ENCODE data around the gene ERO1A.
"Not testable (repeated sequence)": the region's sequence is repeated elsewhere in the genome, so short reads cannot be mapped to it uniquely, and the experiment has no call there.

The ERO1A gene

DNA sequence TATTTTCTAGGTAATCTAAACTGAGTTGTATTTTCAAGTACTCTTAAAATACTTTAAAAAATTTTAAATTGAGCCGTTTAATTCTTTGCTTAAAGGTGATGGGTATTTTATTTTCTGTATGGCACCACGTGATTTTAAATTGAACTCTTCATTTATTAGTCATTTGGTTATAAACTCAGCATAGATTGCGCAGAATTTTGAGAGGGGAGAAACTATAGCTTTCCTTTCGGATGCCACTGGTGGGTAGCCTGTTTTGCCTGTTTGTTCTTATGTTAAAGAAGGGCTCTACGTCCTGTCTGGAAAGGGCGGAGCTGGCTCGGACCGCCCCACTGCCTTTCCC lies 34.2 kb upstream of the ERO1A start:
- Histone ChIP-seq H3K9ac (ENCODE audit: insufficient read length) (peak overlapping the region; percentile 6), H3K9me3 (ENCODE audit: low read depth, low read length) (no peaks in the 10 kb centered on the region), H3K4me3 (peak overlapping the region; percentile 89), H3K36me3 (ENCODE audit: insufficient read depth, low read length) (peaks cover 47% of the 10 kb centered on the region), H3K27ac (peak overlapping the region; percentile 30; the same call in 1 of the 2 replicates)
- DNase-seq (ENCODE audit: low read depth, low spot score), result no peak
- no peak for TF ChIP-seq FOXP2 (optimal IDR thresholded peaks at IDR 0.05; ENCODE audit: control extremely low read depth, extremely low read length, insufficient read depth)
- TF ChIP-seq EZH2 (IDR thresholded peaks at IDR 0.05), result no peak
- TF ChIP-seq POLR2AphosphoS5 (IDR thresholded peaks at IDR 0.05; ENCODE audit: borderline replicate concordance, low read depth, low read length), result no peak

DNA sequence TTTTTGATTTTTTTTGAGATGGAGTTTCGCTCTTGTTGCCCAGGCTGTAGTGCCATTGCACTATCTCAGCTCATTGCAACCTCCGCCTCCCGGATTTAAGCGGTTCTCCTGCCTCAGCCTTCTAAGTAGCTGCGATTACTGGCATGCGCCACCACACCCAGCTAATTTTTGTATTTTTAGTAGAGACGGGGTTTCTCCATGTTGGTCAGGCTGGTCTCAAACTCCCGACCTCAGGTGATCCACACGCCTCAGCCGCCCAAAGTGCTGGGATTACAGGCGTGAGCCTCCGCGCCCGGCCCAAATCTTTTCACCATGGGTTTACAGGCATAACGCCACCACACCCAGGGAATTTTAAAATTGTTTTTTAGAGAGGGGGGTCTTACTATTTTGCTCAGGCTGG lies 33.7 kb upstream of the ERO1A start:
- not testable (repeated sequence) for H3K9me3 ChIP-seq (ENCODE audit: low read depth, low read length); H3K9ac ChIP-seq (ENCODE audit: insufficient read length); DNase-seq (ENCODE audit: low read depth, low spot score); H3K4me3 ChIP-seq
- Histone ChIP-seq H3K36me3 (ENCODE audit: insufficient read depth, low read length) (peaks cover 47% of the 10 kb centered on the region), H3K27ac (peak overlapping the region; percentile 30; the same call in 1 of the 2 replicates)

DNA sequence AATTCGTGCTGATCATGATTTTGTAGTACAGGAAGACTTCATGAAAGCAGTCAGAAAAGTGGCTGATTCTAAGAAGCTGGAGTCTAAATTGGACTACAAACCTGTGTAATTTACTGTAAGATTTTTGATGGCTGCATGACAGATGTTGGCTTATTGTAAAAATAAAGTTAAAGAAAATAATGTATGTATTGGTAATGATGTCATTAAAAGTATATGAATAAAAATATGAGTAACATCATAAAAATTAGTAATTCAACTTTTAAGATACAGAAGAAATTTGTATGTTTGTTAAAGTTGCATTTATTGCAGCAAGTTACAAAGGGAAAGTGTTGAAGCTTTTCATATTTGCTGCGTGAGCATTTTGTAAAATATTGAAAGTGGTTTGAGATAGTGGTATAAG lies 32.2 kb upstream of the ERO1A start:
- not testable (repeated sequence) for DNase-seq (ENCODE audit: low read depth, low spot score); H3K4me3 ChIP-seq; H3K27ac ChIP-seq; H3K9ac ChIP-seq (ENCODE audit: insufficient read length); H3K9me3 ChIP-seq (ENCODE audit: low read depth, low read length)
- peaks cover 51% of the 10 kb centered on the region for H3K36me3 ChIP-seq (ENCODE audit: insufficient read depth, low read length)

DNA sequence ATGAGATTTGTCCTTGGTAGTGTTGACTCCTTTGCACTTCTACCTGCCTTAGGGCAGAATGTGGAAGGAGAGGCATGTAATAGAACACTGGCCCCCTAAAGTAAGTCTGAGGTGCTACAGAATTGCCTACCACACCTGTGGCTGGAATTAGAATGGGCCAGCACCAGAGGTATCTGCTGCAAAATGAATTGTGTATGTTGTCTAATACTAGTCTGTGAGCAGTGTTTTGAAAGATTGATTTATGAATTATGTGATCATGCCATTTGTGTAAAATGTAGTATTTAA lies 28.9 kb upstream of the ERO1A start:
- Histone ChIP-seq H3K36me3 (ENCODE audit: insufficient read depth, low read length) (peaks cover 77% of the 10 kb centered on the region), H3K4me3 (no peak overlapping the region), H3K9me3 (ENCODE audit: low read depth, low read length) (no peaks in the 10 kb centered on the region), H3K9ac (ENCODE audit: insufficient read length) (no peak overlapping the region), H3K27ac (no peak overlapping the region)
- DNase-seq (ENCODE audit: low read depth, low spot score), result no peak
- no peak for TF ChIP-seq POLR2AphosphoS5 (IDR thresholded peaks at IDR 0.05; ENCODE audit: borderline replicate concordance, low read depth, low read length)

DNA sequence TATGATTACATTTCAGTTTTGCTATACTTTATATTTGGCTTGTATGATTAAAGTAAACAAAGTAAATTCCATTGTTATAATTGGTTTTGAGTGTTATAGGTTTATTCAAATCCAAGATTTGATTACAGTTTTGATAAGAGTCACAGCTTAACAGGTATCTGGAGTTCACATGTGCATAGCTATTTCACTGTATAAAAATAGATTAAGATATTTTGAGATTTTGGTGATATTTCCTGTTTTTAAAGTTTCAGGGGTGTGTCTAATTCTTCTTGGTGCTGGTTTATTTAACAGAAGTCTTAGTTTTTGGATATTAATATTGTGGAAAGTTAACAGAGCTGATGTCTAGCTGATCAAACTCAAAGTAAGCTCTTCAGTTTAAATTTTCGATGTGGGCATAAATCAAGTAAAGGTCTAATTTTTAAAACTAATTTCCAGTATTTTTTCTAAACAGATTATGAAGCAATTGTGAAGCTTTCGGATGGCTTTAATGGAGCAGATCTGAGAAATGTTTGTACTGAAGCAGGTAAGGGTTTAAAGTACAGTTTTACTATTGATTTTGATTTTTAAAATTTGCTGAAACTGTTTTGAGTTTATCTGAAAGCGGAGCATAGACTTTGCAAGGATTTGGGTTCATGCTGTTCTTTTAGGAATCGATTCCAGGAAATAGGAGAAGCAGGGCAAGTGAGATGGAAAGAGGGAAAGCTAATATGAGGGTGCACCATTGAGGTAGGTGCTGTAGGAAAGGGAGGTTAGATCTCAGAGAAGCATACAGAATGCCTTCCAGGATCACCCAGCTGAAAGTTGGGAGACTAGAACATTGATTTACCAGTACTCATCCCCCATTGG lies 28.4 kb upstream of the ERO1A start:
- Histone ChIP-seq H3K4me3 (no peak overlapping the region), H3K9ac (ENCODE audit: insufficient read length) (no peak overlapping the region), H3K9me3 (ENCODE audit: low read depth, low read length) (no peaks in the 10 kb centered on the region), H3K36me3 (ENCODE audit: insufficient read depth, low read length) (peaks cover 82% of the 10 kb centered on the region), H3K27ac (no peak overlapping the region)
- no peak for DNase-seq (ENCODE audit: low read depth, low spot score)
- TF ChIP-seq FOXP2 (optimal IDR thresholded peaks at IDR 0.05; ENCODE audit: control extremely low read depth, extremely low read length, insufficient read depth) (no peak), EZH2 (IDR thresholded peaks at IDR 0.05) (no peak), POLR2AphosphoS5 (IDR thresholded peaks at IDR 0.05; ENCODE audit: borderline replicate concordance, low read depth, low read length) (no peak)

DNA sequence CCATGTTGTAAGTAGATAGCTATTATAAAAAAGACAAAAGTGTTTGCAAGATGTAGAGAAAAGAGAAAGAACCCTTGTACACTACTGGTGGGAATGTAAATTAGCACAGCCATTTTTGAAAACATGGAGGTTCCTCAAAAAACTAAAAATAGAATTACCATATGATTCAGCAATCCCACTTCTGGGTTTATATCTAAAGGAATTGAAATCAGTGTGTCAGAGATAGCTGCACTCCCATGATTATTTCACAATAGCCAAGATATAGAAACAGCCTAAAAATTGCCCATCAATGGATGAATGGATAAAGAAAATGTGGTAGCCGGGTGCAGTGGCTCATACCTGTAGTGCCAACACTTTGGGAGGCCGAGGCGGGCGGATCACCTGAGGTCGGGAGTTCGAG lies 20.8 kb upstream of the ERO1A start:
- TF ChIP-seq POLR2AphosphoS5 (IDR thresholded peaks at IDR 0.05; ENCODE audit: borderline replicate concordance, low read depth, low read length) (no peak), FOXP2 (optimal IDR thresholded peaks at IDR 0.05; ENCODE audit: control extremely low read depth, extremely low read length, insufficient read depth) (no peak), EZH2 (IDR thresholded peaks at IDR 0.05) (no peak)
- Histone ChIP-seq H3K27ac (no peak overlapping the region), H3K9me3 (ENCODE audit: low read depth, low read length) (no peaks in the 10 kb centered on the region), H3K9ac (ENCODE audit: insufficient read length) (no peak overlapping the region), H3K4me3 (no peak overlapping the region), H3K36me3 (ENCODE audit: insufficient read depth, low read length) (peaks cover 92% of the 10 kb centered on the region)
- no peak for DNase-seq (ENCODE audit: low read depth, low spot score)

DNA sequence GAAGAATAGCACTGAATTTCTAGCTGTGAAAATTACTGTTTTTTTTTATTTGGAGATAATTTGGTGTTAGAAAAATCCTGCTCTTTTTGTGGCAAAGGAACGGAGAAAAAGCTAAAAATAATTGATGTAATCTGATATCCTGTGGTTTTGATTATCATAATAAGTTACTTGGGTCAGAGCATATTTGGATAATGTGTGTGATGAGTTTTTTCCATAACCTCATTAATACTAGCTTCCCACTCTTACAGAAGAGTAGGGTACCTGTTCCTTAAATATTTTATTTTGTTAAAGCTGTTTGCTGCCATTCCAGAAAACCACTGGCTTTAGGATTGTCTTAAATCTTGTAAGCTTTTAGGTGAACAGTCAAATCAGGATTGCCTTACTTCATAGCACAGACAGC lies 16.3 kb upstream of the ERO1A start:
- no peak for DNase-seq (ENCODE audit: low read depth, low spot score)
- Histone ChIP-seq H3K36me3 (ENCODE audit: insufficient read depth, low read length) (peaks cover 83% of the 10 kb centered on the region), H3K9ac (ENCODE audit: insufficient read length) (no peak overlapping the region), H3K27ac (no peak overlapping the region), H3K4me3 (no peak overlapping the region), H3K9me3 (ENCODE audit: low read depth, low read length) (no peaks in the 10 kb centered on the region)
- TF ChIP-seq POLR2AphosphoS5 (IDR thresholded peaks at IDR 0.05; ENCODE audit: borderline replicate concordance, low read depth, low read length), result no peak
- no peak for TF ChIP-seq FOXP2 (optimal IDR thresholded peaks at IDR 0.05; ENCODE audit: control extremely low read depth, extremely low read length, insufficient read depth)
- no peak for TF ChIP-seq EZH2 (IDR thresholded peaks at IDR 0.05)

DNA sequence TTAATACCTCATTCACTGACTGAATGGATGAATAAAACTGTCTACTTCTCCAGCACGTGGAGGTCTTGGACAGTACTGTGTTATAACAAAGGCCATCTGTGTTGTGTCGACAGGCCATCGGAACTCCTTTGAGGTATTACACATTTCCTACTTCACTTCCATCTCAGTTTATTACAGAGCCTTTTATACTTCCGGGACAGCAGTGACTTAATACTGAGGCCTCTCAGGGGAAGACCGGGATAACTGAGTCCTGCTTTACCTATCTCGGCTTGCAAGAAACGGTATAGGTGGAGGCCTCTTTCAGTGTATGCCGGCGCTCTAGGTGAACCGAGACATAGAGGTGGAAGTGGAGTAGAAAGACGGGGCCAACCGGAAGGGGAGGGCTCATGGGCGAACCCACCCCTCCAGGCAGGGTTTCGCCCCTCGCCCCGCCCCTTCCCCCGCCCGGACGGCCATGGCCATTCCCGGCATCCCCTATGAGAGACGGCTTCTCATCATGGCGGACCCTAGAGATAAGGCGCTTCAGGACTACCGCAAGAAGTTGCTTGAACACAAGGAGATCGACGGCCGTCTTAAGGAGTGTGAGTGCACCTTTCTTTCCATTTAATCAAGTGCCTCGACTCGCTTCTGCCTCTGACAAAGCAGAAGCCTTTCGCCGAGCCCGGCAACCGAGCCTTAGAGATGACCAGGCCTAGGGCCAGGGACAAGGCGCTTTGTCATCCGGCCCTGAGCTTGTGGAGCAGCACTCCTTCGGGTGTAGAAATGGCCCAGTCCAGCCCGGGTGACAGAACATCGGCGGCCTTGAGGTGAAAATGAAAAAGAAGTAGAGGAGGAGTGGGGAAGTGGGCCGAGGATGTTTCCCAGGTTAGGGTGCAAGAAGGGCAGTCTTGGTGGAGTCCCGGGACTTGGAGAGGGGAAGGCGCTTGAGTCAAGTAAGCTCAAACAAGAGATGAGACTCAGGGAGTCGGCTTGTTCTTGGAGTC lies 11.7 kb upstream of the ERO1A start, which contains the start of gene PSMC6:
Gene PSMC6 (plus strand): TSS at position 477 of the 983 bp plus-strand sequence. CDS start 20 bp downstream, at position 497.
- H3K9ac ChIP-seq (ENCODE audit: insufficient read length), result peak within 1 kb of the TSS; percentile 99
- peak; percentile 39 for DNase-seq (ENCODE audit: low read depth, low spot score)
- TF ChIP-seq FOXP2 (optimal IDR thresholded peaks at IDR 0.05; ENCODE audit: control extremely low read depth, extremely low read length, insufficient read depth) (no peak), EZH2 (IDR thresholded peaks at IDR 0.05) (no peak), POLR2AphosphoS5 (IDR thresholded peaks at IDR 0.05; ENCODE audit: borderline replicate concordance, low read depth, low read length) (peak; percentile 97)
- peak within 1 kb of the TSS; percentile 85 for H3K27ac ChIP-seq
- H3K4me3 ChIP-seq, result peak within 1 kb of the TSS; percentile 100
- H3K9me3 ChIP-seq (ENCODE audit: low read depth, low read length), result no peaks in the 10 kb centered on the region
- peaks cover 40% of the 10 kb centered on the region for H3K36me3 ChIP-seq (ENCODE audit: insufficient read depth, low read length)

All from SK-N-MC (cell line).